Measurements from ENCODE around the gene CD177. TPM values are rescaled to one million over a fixed set of nuclear protein-coding genes. Genes with fewer than 3 reads are reported as not detected.
"Not testable (repeated sequence)": the region's sequence is repeated elsewhere in the genome, so short reads cannot be mapped to it uniquely, and the experiment has no call there.

CD177 gene
- total RNA-seq, 1 experiment from 2014 or later = 0.05 TPM

- no peaks in the 10 kb centered on the region for H3K9me3 ChIP-seq (replicated peaks)
- no peaks in the 10 kb centered on the region; the same call in 1 of the 2 replicates for H3K27me3 ChIP-seq (replicated peaks)
- H3K4me1 ChIP-seq (replicated peaks) = no peaks in the 10 kb centered on the region; the same call in 1 of the 2 replicates
- no peak overlapping the region for H3K4me3 ChIP-seq
- H3K36me3 ChIP-seq = no peaks in the 10 kb centered on the region
- no peak for DNase-seq (ENCODE audit: low read depth in 1 of 2, low spot score in 2 of 2)
- H3K27ac ChIP-seq = no peak overlapping the region
Measured at GRCh38 chr19:43320546-43320945, 32.9 kb upstream of the CD177 start.

- H3K36me3 ChIP-seq; DNase-seq (ENCODE audit: low read depth in 1 of 2, low spot score in 2 of 2); H3K9me3 ChIP-seq (replicated peaks); H3K4me1 ChIP-seq (replicated peaks); H3K4me3 ChIP-seq; H3K27ac ChIP-seq; H3K27me3 ChIP-seq (replicated peaks): not testable (repeated sequence)
Measured at GRCh38 chr19:43326761-43327160, 26.7 kb upstream of the CD177 start.

- not testable (repeated sequence) for H3K36me3 ChIP-seq; H3K9me3 ChIP-seq (replicated peaks); H3K4me3 ChIP-seq; DNase-seq (ENCODE audit: low read depth in 1 of 2, low spot score in 2 of 2); H3K27me3 ChIP-seq (replicated peaks); H3K4me1 ChIP-seq (replicated peaks); H3K27ac ChIP-seq
Measured at GRCh38 chr19:43328561-43328960, 24.9 kb upstream of the CD177 start.

- DNase-seq (ENCODE audit: low read depth in 1 of 2, low spot score in 2 of 2); H3K36me3 ChIP-seq; H3K4me3 ChIP-seq: not testable (repeated sequence)
Measured at GRCh38 chr19:43329049-43329448, 24.4 kb upstream of the CD177 start.

GRCh38 chr19:43329989-43330388 lies 23.5 kb upstream of the CD177 start:
- Histone ChIP-seq H3K27ac (no peak overlapping the region), H3K27me3 (replicated peaks) (no peaks in the 10 kb centered on the region), H3K4me3 (no peak overlapping the region), H3K4me1 (replicated peaks) (no peaks in the 10 kb centered on the region), H3K9me3 (replicated peaks) (no peaks in the 10 kb centered on the region), H3K36me3 (no peaks in the 10 kb centered on the region)
- DNase-seq (ENCODE audit: low read depth in 1 of 2, low spot score in 2 of 2) = no peak

More at GRCh38 chr19:43329049-43329448, 24.4 kb upstream of the CD177 start:
- H3K27ac ChIP-seq; H3K27me3 ChIP-seq (replicated peaks); H3K4me1 ChIP-seq (replicated peaks); H3K9me3 ChIP-seq (replicated peaks): not testable (repeated sequence)

GRCh38 chr19:43330726-43331434 lies 22.6 kb upstream of the CD177 start:
- Histone ChIP-seq H3K36me3 (no peaks in the 10 kb centered on the region), H3K27ac (no peak overlapping the region), H3K4me3 (no peak overlapping the region), H3K4me1 (replicated peaks) (no peaks in the 10 kb centered on the region), H3K9me3 (replicated peaks) (no peaks in the 10 kb centered on the region), H3K27me3 (replicated peaks) (no peaks in the 10 kb centered on the region)
- DNase-seq (ENCODE audit: low read depth in 1 of 2, low spot score in 2 of 2) = no peak

GRCh38 chr19:43331435-43332010 lies 22.0 kb upstream of the CD177 start:
- no peaks in the 10 kb centered on the region for H3K27me3 ChIP-seq (replicated peaks)
- H3K4me1 ChIP-seq (replicated peaks) = no peaks in the 10 kb centered on the region
- no peak overlapping the region for H3K27ac ChIP-seq
- no peaks in the 10 kb centered on the region for H3K36me3 ChIP-seq
- no peak overlapping the region for H3K4me3 ChIP-seq
- H3K9me3 ChIP-seq (replicated peaks) = no peaks in the 10 kb centered on the region
- no peak for DNase-seq (ENCODE audit: low read depth in 1 of 2, low spot score in 2 of 2)

GRCh38 chr19:43332058-43332922 lies 21.2 kb upstream of the CD177 start:
- no peaks in the 10 kb centered on the region for H3K36me3 ChIP-seq
- no peak overlapping the region for H3K27ac ChIP-seq
- no peak overlapping the region for H3K4me3 ChIP-seq
- DNase-seq (ENCODE audit: low read depth in 1 of 2, low spot score in 2 of 2) = no peak
- no peaks in the 10 kb centered on the region for H3K4me1 ChIP-seq (replicated peaks)
- H3K27me3 ChIP-seq (replicated peaks) = no peaks in the 10 kb centered on the region
- no peaks in the 10 kb centered on the region for H3K9me3 ChIP-seq (replicated peaks)

GRCh38 chr19:43336508-43336907 lies 17.0 kb upstream of the CD177 start:
- H3K4me3 ChIP-seq; H3K4me1 ChIP-seq (replicated peaks); H3K9me3 ChIP-seq (replicated peaks); H3K27ac ChIP-seq; DNase-seq (ENCODE audit: low read depth in 1 of 2, low spot score in 2 of 2); H3K36me3 ChIP-seq; H3K27me3 ChIP-seq (replicated peaks): not testable (repeated sequence)

GRCh38 chr19:43337737-43338136 lies 15.7 kb upstream of the CD177 start:
- peaks cover 6% of the 10 kb centered on the region; the same call in 1 of the 2 replicates for H3K27me3 ChIP-seq (replicated peaks)

GRCh38 chr19:43338530-43338929 lies 15.0 kb upstream of the CD177 start:
- DNase-seq (ENCODE audit: low read depth in 1 of 2, low spot score in 2 of 2) = no peak
- no peak overlapping the region for H3K4me3 ChIP-seq

More at GRCh38 chr19:43337737-43338136, 15.7 kb upstream of the CD177 start:
- Histone ChIP-seq H3K36me3 (no peaks in the 10 kb centered on the region), H3K4me1 (replicated peaks) (peaks cover 5% of the 10 kb centered on the region; the same call in 1 of the 2 replicates), H3K4me3 (no peak overlapping the region), H3K27ac (no peak overlapping the region), H3K9me3 (replicated peaks) (no peaks in the 10 kb centered on the region)
- DNase-seq (ENCODE audit: low read depth in 1 of 2, low spot score in 2 of 2) = no peak

GRCh38 chr19:43339243-43339930 lies 14.1 kb upstream of the CD177 start:
- DNase-seq (ENCODE audit: low read depth in 1 of 2, low spot score in 2 of 2); H3K36me3 ChIP-seq; H3K27me3 ChIP-seq (replicated peaks); H3K9me3 ChIP-seq (replicated peaks); H3K4me3 ChIP-seq; H3K27ac ChIP-seq; H3K4me1 ChIP-seq (replicated peaks): not testable (repeated sequence)

More at GRCh38 chr19:43338530-43338929, 15.0 kb upstream of the CD177 start:
- H3K4me1 ChIP-seq (replicated peaks) = peaks cover 5% of the 10 kb centered on the region; the same call in 1 of the 2 replicates
- peaks cover 6% of the 10 kb centered on the region; the same call in 1 of the 2 replicates for H3K27me3 ChIP-seq (replicated peaks)
- no peak overlapping the region for H3K27ac ChIP-seq
- no peaks in the 10 kb centered on the region for H3K9me3 ChIP-seq (replicated peaks)
- H3K36me3 ChIP-seq = no peaks in the 10 kb centered on the region

GRCh38 chr19:43340101-43340500 lies 13.4 kb upstream of the CD177 start:
- H3K36me3 ChIP-seq; H3K4me3 ChIP-seq; H3K27ac ChIP-seq; H3K9me3 ChIP-seq (replicated peaks); H3K4me1 ChIP-seq (replicated peaks); DNase-seq (ENCODE audit: low read depth in 1 of 2, low spot score in 2 of 2); H3K27me3 ChIP-seq (replicated peaks): not testable (repeated sequence)
